HG02852 (cell line): ENCODE measurements around the gene SELPLG.
A peak's percentile ranks its signal among the peaks of the same experiment; 100 is the strongest.
"Not testable (repeated sequence)": the region's sequence is repeated elsewhere in the genome, so short reads cannot be mapped to it uniquely, and the experiment has no call there.

ENCODE experiments used
- ATAC-seq: cut with Tn5 transposase; IDR thresholded peaks from one replicate; pipeline ENCODE4 v1.9.1; 2021; ENCODE audit warnings: mild to moderate bottlenecking, moderate library complexity; ENCODE audit not compliant: unreplicated experiment

Gene SELPLG

DNA sequence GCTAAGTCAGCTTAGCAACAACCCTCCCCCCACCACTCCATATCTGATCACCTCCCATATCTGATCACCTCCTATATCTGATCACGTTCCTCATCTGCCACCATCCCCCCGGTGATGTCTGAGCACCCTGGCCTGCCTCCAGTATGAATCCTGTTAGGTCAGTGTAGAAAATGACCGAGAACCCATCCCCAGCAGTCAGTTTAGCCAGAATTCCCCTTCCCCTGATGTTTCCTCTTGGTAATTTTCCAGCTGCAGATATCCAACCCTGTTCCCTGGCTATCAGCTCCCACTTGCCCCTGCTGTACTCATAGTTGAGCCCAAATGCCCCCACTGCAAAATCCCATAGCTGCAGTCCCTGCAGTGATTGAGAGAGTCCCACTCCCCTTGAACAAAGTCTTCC is 12.5 kb downstream of the SELPLG start:
- ATAC-seq, result no peak

DNA sequence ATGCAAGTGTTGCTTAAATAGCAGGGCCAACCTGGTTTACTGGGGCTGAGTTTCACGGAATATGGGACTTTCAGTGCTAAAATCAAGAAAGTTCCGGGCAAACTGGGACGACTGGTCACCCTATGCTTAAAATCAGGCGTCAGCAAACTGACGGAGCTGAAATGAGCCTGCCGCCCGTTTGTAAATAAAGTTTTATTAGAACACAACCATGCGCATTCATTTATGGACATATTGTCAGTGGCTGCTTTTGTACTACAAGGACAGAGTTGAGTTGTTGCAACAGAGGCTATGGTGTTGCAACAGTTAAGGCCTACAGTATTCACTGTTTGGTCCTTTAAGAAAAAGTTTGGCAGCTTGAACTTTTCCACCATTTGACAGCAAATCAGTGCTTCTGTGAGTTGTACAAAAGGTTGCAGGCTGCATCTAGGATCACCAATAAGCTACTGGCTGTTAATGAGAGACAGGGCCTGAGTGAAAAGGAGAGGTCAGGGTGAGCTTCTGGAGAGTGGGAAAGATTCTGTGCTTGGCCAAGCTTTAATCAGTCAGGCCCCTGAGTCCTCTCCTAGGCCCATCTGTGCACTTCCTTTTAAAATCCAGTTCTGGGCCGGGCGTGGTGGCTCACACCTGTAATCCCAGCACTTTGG is 13.3 kb downstream of the SELPLG start:
- no peak for ATAC-seq

DNA sequence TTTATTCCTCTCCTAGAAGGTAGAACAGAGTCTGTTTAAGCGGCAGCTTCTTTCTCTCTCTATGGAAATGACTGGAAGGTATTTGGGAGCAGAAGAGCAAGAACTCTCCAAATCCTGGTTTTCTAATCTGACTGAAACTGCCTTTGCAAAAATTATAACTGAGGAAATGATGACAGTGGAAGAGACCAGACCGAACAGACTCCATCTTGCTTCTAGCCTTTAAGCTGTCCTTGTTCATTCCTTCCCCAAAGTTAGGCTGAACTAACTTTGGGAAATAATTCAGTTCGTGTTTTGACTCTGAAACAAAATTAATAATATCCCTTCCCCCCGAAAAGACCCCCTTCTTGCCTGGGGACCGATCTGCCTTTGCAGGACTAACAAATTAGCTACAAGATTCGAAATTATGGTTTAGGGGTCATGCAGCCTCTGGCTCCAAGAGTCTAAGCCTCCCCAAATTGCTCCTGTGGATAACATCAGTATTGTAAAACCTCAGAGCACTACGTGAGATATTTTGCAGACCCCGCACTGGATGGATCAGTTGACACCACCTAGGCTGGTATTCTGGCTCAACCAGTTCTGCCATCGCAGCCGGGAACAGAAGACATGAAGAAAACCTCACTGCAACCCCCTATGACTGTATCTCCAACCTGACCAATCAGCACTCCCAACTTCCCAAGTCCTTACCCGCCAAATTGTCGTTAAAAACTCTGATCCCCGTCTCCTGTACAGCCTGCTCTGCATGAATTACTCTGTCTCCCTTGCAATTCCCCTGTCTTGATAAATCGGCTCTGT is 14.1 kb downstream of the SELPLG start:
- no peak for ATAC-seq

DNA sequence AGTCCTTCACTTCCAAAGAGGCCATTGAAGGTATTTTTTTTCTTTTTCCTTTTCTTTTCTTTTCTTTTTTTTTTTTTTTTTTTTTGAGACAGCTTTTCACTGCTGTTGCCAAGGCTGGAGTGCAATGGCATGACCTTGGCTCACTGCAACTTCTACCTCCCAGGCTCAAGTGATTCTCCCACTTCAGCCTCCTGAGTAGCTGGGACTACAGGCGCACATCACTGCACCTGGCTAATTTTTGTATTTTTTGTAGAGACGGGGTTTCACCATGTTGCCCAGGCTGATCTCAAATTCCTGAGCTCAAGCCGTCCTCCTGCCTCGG is 14.8 kb downstream of the SELPLG start:
- ATAC-seq, result not testable (repeated sequence)

DNA sequence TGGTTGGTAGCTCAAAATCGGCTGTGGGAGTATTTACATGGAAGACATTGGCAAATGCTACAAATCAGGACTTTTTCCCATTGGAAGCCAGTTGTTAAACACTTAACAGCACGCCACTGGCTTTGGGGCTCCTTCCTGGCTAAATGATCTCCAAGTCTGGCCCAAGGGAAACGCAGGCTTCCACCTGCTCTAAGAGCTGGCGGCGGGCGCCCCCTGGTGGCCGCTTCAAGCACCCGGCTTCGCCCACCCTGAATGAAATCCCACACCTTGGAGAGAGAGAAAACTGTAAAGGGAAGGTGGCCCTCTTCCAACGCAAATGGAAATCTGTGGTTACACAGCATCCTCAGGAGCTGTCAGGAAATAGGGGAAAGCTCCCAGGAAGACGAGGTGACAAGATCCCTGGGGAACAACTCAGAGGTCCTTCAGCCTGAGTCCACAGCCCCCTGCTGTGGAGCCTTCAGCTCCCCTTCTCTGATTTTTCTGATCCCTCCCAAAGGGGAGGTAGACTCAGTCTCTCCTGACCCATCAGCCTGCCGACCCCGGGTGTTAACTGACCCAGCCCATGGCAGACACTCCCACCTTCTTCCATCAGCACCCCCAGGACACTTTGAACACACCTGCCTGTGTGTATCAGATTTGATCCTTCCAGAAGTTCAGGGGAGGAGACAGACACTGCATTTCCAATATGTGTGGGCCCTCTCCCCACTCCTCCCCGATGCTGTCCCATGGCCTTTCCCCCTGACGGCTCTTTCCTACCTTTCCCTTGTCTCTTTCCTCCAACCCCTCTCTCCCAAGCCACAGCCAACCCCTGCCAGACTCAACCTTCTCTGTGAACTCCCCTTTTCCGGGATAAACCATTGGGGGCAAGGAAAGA is 15.4 kb downstream of the SELPLG start:
- ATAC-seq, result peak; percentile 41

DNA sequence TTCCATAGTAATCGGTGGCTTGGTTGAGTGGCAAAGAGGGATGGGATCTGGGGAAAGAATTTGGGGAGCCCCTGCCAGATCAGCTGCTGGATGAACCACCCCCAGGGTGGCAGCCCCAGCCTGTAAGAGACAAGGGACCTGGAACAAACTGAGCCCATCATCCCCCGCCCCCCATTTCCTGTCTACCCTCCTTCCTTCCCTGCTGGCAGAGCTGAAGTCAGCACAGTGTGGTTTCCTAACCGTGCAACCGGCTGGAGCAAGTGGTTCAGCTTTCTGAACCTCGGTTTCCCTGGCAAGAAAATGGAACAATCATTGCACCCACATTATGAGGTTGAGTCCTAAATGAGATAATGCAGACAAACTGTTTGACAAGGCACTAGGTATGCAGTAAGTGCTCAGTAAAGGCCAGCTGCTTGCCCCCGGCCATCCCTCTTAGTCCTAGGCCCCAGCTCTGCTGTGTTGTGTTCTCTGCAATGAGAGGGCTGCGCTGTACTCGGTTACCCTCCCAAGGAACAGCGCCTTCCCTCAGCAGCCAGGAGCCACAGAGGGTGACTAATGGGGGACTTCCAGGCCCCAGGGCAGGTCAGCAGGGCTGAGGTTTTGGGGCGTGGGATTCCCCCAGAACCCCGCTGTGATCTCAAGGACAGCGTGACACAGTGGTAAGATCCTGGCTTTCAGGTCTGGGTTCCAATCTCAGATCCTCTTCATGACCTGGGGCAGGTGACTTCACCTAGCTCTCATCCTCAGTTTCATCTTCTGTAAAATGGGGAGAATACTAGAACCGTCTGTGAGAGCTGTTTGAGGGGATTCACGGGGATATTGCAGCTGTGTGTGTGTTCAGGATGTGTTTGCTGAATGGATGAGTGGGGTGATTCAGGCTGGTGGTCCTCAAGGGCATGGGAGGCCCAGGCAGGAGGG is 16.5 kb downstream of the SELPLG start:
- ATAC-seq, result peak; percentile 85

DNA sequence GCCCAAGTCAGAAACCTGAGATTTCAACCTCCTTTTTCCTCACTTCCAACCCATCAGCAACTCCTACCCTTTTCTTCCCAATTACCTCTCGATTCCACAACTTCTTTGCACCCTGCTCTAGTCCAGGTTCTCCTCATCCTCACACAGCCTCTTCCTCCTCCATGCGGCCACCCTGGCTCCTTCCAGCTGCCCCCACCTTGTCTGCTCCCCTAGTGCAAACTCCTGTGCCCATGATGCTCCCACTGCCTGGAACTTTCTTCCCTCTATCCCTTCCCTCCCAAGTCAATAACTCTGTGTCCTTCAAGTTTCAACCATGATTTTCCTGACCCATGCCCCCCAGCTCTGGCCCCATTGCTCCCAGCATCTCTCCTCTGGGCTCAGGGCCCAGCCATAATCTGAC is 17.3 kb downstream of the SELPLG start:
- no peak for ATAC-seq

DNA sequence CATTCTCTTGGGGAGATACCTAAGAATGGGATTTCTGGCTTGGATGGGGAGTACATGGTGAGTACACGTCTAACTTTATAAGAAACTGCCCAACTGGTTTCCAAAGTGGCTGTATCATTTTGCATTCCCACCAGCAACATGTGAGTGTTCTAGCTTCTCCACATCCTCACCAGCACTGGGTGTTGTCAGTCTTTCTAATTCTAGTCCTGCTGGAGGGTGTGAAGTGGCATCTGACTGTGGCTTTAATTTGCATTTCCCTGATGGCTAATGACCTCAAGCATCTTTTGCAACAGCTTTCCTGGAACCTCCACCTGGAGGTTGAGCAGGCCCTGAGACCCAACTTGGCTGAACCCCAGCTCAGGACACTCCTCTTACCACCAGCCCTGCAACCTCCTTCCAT is 17.8 kb downstream of the SELPLG start:
- ATAC-seq, result no peak

DNA sequence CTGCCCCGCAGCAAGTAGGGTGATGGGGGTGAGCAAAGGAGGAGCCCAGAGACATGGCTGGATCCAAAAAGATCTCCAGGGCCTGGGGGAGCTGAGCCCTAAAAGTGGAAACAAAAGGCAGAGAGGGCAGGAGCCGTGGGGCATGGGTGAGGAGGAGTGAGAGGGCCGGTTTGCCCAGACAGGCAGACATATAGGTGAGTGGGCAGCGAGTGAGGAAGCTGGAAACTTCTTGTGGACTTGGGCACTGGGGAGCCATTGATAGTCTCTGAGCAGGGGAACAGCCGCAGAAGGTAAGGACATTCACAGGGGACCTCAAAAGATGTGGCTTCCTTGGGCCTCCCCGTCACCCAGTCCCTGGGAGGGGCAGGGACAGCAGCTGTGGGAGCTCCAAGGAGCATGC is 19.1 kb downstream of the SELPLG start:
- ATAC-seq, result no peak

DNA sequence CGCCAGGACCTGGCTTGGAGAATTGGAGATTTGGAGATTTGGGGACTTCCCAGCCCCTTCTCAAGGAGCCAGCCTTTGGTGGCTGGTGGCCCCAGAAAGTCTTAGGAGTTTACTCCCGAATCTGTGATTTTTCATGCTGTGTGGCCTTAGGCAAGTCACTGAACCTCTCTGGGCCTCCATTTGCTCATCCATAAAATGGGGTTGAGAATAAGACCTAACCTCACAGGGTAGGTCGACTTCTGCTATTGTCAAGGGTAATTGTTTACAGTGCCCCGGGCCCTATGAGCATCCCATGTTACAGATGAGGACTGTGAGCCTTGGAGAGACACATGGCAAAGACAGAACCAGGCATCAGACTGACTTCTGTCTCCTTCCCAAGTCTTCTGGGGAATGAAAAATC is 19.7 kb downstream of the SELPLG start:
- no peak for ATAC-seq

DNA sequence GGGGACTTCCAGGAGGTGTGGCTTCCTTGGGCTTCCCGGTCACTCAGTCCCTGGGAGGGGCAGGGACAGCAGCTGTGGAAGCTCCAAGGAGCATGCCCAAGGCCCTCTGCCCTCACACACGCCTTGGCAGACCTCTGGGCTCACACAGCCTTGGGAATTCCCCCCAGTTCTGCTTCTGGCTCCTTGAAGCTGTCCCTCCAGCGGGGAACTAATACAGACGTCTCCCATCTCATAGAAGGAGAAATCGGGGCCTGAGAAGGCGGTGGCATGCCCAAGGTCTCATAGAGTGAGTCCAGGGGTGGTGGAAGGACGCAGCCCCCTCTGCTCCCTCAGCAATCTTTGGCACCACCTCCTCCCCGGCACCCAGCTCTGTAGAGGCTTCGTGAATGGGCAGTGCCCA is 20.1 kb downstream of the SELPLG start:
- ATAC-seq, result no peak

DNA sequence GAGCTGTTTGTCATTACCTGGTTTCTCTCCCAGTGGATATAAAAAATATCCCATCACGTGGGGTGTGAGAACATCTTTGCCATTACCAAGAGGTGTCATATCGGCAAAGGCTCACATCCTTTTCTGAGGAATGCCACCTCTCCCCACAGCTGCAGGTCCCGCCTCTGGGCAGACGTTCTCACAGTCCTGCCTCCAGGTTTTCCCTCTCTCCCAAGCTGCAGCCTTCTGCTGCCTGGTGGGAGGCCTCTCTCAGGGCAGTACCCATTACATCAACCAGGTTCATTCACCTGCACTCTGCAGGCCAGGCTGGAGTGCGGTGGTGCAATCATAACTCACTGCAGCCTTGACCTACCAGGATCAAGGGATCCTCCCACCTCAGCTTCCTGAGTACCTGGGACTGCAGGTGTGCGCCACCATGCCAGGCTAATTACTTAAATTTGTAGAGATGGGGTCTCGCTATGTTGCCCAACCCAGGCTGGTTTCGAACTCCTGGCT is 20.9 kb downstream of the SELPLG start:
- ATAC-seq, result no peak

DNA sequence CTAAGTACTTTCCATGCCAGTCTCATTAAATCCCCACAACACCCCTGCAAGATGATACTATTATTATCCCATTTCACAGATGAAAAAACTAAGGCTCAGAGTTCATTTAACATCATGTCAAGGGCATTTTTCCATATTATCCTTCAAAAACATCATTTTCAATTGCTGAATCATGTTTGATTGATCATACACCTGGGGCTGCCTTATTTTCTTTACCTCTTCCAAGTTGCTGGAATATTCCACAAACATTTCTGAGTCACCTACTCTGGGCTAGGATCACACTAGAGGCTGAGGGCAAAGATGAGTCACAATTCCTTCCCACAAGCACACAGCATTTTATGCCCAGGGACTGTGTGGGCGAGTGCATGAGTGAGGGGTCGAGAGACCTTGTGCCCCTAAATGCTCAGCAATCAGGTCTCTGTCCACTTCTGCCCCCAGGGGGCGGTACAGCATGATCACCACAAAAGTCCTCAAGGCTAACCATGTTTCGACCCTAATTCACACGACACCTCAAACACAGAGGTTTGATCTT is 21.7 kb downstream of the SELPLG start:
- ATAC-seq, result no peak

DNA sequence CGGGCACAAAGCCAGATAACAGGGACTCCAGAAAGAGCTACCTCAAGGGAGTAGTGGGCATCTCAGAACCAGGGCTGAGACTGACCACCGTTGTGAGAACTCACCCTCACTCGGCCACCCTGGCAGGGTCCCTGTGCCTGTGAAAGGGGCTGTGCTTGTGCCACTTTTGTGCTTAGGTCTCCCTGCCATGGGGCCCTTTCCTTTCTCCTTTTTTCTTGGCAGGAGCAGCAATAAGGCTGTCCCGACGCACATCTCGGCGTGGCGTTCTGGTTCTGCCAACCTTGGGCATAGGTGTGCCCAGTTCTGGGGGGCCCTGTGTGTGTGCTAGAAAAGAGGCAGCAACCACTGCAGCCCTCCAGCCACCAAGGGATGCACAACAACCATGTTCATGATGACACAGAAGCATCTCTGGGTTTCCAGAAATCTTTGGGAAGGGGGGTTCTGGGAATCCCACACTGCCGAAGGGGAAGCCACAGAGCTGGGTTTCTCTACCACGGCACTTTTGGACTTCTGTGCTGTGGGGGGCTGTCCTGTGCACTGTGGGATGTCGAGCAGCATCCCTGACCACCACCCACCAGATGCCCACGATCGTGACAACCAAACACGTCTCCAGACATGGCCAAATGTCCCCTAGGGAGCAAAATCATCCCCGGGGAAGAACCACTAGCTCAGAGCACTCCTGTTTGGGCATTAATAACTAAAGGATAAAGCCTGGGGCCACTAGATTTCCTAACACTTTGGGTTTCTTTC is 22.7 kb downstream of the SELPLG start:
- no peak for ATAC-seq

DNA sequence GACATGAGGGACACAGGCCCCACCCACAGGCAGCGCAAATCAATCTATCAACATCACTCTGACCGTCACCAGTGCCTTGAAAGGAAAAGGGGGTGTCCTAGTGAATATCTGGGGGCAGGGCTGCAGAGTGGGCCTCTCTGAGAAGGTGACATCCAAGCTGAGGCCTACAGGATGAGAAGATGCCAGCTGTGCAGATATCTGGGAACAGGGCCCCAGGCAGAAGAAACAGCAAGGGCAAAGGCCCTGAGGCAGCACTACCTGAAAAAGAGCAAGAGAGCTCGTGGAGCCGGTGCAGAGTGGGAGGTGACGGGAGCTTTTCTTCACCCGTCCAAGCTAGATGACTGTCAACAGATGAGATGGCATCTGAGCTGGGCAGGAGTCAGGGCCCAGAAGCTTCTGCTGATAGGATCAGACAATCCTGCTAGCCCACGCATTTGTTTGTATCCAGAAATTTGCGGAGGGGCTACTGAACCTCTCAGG is 23.3 kb downstream of the SELPLG start:
- ATAC-seq, result no peak

DNA sequence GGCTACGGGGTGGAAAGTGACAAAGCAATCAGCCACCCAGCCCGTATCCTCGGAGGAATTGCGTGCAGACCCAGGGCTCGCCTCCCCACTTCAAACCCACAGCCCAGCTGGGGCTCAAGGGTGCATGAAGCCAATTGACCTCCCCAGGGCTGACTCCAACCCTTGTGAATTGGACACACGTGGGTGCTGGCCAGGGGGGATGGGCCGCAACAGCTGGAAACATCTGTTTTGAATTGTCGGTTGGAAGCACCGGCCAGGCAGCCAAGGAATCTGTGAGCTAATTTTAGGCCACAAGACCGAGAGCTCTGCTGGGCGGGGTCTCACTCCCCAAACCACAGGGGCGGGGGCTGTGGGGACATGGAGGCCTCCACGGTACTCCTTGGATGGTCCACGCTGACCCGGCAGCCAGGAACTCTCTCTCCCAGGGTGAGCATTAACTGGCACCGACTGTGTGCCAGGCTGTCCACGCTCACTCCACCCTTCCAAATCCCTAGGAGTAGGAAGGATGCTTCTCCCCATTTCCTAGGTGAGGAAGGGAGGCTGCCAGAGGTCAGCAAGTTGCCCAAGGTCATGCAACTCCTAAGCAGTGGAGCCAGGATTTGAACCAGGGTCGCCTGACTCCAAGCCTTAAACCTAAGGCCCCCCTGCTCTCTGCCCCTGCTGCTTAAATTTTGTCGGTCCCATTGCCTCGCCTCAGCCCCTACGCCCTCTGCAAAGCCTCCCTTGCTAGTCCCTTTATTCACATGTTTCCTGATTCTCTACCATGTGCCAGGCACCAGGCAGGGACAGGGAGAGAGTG is 24.0 kb downstream of the SELPLG start:
- ATAC-seq, result no peak

DNA sequence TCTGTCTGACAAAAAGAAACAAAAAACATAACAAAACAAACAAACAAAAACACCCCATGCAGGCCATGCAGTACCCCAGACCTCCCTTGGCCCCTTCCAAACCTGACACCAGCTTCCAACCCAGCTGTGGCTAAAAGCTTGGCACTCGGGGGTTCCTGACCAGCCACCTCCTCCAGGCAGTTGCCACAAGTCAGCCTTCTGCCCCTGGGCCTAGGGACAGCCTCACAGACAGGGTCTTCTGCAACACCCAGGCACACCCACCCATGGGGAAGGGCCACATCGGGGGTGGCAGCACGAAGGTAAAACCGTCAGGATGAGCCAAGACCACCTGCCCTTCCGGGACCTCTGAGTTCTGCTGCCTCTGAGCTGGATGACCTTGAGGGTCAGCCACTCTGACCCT is 25.1 kb downstream of the SELPLG start:
- no peak for ATAC-seq

DNA sequence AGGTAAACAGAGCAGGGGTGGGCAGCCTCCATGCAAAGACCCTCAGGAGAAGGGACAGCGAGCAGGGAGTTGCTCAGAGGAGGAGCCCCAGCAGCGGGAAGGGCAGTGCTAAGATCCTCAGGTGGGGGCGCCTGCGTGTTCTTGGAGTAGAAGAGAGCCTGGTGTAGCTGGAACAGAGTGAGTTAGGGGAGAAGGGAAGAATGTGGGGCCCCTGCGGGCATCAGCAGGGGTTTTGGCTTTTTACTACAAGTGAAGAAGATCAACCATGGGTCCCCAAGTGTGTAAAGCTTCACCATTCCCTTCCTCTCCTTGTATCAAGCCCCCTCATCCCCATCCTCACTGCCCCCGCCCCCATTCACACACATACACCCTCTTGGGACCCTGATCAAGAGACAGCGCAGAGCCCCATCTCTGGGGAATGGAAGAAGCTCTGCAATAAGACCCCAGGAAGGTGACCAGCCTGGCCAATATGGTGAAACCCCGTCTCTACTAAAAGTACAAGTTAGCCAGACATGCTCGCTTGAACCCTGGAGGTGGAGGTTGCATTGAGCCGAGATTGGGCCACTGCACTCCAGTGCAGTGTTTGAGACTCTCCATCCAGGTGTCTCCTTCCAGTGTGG is 25.6 kb downstream of the SELPLG start:
- no peak for ATAC-seq
